WERI-Rb-1 (cell line): ENCODE data around the gene TSPAN10.

Experiments used
- DNase-seq: peaks from one replicate; pipeline ENCODE4 v3.0.0-alpha.2; 2020
- H3K27ac ChIP-seq: fragments of 250-450 bp; sonication (Bioruptor Pico); 2 replicates; pipeline ENCODE4 v1.5.1; 2020; ENCODE audit warnings: mild to moderate bottlenecking, moderate library complexity
- H3K27me3 ChIP-seq: fragments of 250-450 bp; sonication (Bioruptor Pico); 2 replicates; pipeline ENCODE4 v1.5.1; 2021; ENCODE audit warnings: mild to moderate bottlenecking, low read depth, moderate library complexity; ENCODE audit not compliant: insufficient read depth, severe bottlenecking
- H3K36me3 ChIP-seq: fragments of 250-450 bp; sonication (Bioruptor Pico); 2 replicates; pipeline ENCODE4 v1.5.1; 2020; ENCODE audit warnings: mild to moderate bottlenecking, moderate library complexity
- H3K4me3 ChIP-seq: 2 replicates; pipeline ENCODE4 v1.5.1; 2011; ENCODE audit warnings: low read depth, mild to moderate bottlenecking, control low read depth, low read length
- H3K9me3 ChIP-seq: fragments of 250-450 bp; sonication (Bioruptor Pico); 2 replicates; pipeline ENCODE4 v1.5.1; 2021; ENCODE audit warnings: mild to moderate bottlenecking, moderate library complexity; ENCODE audit not compliant: severe bottlenecking
- CTCF ChIP-seq: IDR thresholded peaks from 2 replicates; pipeline ENCODE4 v1.5.1; 2011; ENCODE audit warnings: low read depth, mild to moderate bottlenecking, control low read depth, inconsistent platforms, low read length

Gene TSPAN10

GRCh38 chr17:81652906-81653771, 16.1 kb downstream of the TSPAN10 start:
- DNase-seq = no peak
- no peak overlapping the region for H3K4me3 ChIP-seq
- no peaks in the 10 kb centered on the region for H3K27me3 ChIP-seq
- H3K9me3 ChIP-seq = peaks cover 11% of the 10 kb centered on the region
- no peak for TF ChIP-seq CTCF
- H3K36me3 ChIP-seq = no peaks in the 10 kb centered on the region
- peak overlapping the region; percentile 1; the same call in 1 of the 2 replicates for H3K27ac ChIP-seq

- no peak for TF ChIP-seq CTCF
- H3K9me3 ChIP-seq = no peaks in the 10 kb centered on the region
- H3K27me3 ChIP-seq = no peaks in the 10 kb centered on the region
- peak; percentile 95 for DNase-seq
- H3K27ac ChIP-seq = peak overlapping the region; percentile 84
- no peak overlapping the region for H3K4me3 ChIP-seq
- H3K36me3 ChIP-seq = no peaks in the 10 kb centered on the region
Observed at GRCh38 chr17:81655378-81656117, 18.6 kb downstream of the TSPAN10 start.

- TF ChIP-seq CTCF = no peak
- H3K4me3 ChIP-seq = no peak within 1 kb of the TSS
- no peaks in the 10 kb centered on the region for H3K9me3 ChIP-seq
- no peaks in the 10 kb centered on the region for H3K36me3 ChIP-seq
- peak; percentile 82 for DNase-seq
- H3K27ac ChIP-seq = peak within 1 kb of the TSS; percentile 84
- no peaks in the 10 kb centered on the region for H3K27me3 ChIP-seq
Observed at GRCh38 chr17:81656118-81656743, 19.2 kb downstream of the TSPAN10 start, which contains the start of gene PDE6G. Gene PDE6G (minus strand): TSS chr17:81656542. CDS start chr17:81653305, 3,237 bp downstream.

GRCh38 chr17:81656835-81657234, 19.8 kb downstream of the TSPAN10 start:
- Histone ChIP-seq H3K27me3 (no peaks in the 10 kb centered on the region), H3K9me3 (no peaks in the 10 kb centered on the region), H3K27ac (peak overlapping the region; percentile 84), H3K36me3 (no peaks in the 10 kb centered on the region), H3K4me3 (no peak overlapping the region)
- peak; percentile 83 for DNase-seq
- TF ChIP-seq CTCF = no peak

- Histone ChIP-seq H3K36me3 (no peaks in the 10 kb centered on the region; the same call in 1 of the 2 replicates), H3K4me3 (no peak overlapping the region), H3K27ac (no peak overlapping the region), H3K27me3 (no peaks in the 10 kb centered on the region), H3K9me3 (no peaks in the 10 kb centered on the region)
- TF ChIP-seq CTCF = no peak
- no peak for DNase-seq
Observed at GRCh38 chr17:81659038-81659437, 22.0 kb downstream of the TSPAN10 start.
